ENCODE measurements around the gene SPATS1.

DNA sequence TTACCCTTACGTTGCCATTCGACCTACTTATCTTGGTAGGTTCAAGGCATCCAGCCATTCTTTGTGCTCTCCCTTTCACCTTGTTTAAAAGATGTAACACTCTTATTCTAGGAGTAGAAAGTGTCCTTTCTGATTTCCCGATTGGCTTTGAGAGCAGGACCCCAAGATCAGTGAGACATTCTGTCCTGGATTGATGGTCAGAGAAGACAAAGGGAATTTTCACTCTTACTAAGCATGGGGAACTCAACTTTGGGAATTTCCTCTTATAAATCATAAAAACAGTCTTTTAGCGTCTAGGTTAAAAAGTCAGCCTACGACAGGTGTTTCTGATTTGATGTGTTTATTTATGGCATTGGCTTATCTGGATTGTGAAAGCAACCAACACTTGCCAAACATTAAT lies 26.5 kb upstream of the SPATS1 start:
- TF ChIP-seq, protein P1, sequence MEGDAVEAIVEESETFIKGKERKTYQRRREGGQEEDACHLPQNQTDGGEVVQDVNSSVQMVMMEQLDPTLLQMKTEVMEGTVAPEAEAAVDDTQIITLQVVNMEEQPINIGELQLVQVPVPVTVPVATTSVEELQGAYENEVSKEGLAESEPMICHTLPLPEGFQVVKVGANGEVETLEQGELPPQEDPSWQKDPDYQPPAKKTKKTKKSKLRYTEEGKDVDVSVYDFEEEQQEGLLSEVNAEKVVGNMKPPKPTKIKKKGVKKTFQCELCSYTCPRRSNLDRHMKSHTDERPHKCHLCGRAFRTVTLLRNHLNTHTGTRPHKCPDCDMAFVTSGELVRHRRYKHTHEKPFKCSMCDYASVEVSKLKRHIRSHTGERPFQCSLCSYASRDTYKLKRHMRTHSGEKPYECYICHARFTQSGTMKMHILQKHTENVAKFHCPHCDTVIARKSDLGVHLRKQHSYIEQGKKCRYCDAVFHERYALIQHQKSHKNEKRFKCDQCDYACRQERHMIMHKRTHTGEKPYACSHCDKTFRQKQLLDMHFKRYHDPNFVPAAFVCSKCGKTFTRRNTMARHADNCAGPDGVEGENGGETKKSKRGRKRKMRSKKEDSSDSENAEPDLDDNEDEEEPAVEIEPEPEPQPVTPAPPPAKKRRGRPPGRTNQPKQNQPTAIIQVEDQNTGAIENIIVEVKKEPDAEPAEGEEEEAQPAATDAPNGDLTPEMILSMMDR (IDR thresholded peaks at IDR 0.05): no peak
- TF ChIP-seq POLR2A (IDR thresholded peaks at IDR 0.05): no peak

All from ovary (tissue), 3 donors.